ENCODE results near the gene RASGEF1B. TPM values are rescaled to one million over a fixed set of nuclear protein-coding genes. Genes with fewer than 3 reads are reported as not detected.

RASGEF1B gene
- total RNA-seq, 1 donor from 2014 or later: 2.3 TPM

DNA sequence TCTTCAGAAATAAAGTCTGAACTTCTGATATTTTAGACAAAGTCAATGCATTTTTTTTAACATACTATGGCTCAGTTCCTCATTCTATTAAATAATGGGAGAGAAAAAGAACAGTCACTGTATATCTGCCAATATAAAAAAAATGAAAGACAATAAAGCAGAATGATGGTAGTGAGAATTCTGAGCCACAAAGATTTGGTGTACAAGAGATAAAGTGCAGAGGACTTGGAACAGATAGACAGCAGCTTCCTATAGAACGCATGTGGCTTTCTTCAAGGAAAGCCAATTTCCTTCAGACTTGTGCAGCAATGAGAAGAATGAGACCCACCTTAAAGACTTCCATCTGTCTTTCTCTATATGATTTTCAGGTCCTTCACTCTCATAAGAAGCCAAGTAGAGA is 39.7 kb downstream of the RASGEF1B start:
- Mint-ChIP-seq H3K27me3 (ENCODE audit: low read depth) (no peaks in the 10 kb centered on the region), H3K9me3 (ENCODE audit: low read depth) (no peaks in the 10 kb centered on the region), H3K36me3 (ENCODE audit: low read depth) (peaks cover 10% of the 10 kb centered on the region), H3K4me1 (ENCODE audit: low read depth) (peaks cover 13% of the 10 kb centered on the region), H3K27ac (ENCODE audit: unreplicated experiment) (no peak overlapping the region), H3K4me3 (ENCODE audit: unreplicated experiment) (no peak overlapping the region)
- no peak for DNase-seq (ENCODE audit: low spot score)
- TF ChIP-seq CTCF (IDR thresholded peaks at IDR 0.05): no peak

- Mint-ChIP-seq H3K4me3 (ENCODE audit: unreplicated experiment) (no peak overlapping the region), H3K9me3 (ENCODE audit: low read depth) (no peaks in the 10 kb centered on the region), H3K36me3 (ENCODE audit: low read depth) (peaks cover 10% of the 10 kb centered on the region), H3K4me1 (ENCODE audit: low read depth) (peaks cover 21% of the 10 kb centered on the region), H3K27ac (ENCODE audit: unreplicated experiment) (no peak overlapping the region), H3K27me3 (ENCODE audit: low read depth) (no peaks in the 10 kb centered on the region)
- no peak for TF ChIP-seq CTCF (IDR thresholded peaks at IDR 0.05)
- no peak for DNase-seq (ENCODE audit: low spot score)
Measured at GRCh38 chr4:81429607-81430006, 42.1 kb downstream of the RASGEF1B start.

- Mint-ChIP-seq H3K27ac (ENCODE audit: unreplicated experiment) (no peak overlapping the region), H3K4me1 (ENCODE audit: low read depth) (peaks cover 27% of the 10 kb centered on the region), H3K27me3 (ENCODE audit: low read depth) (no peaks in the 10 kb centered on the region), H3K36me3 (ENCODE audit: low read depth) (peaks cover 9% of the 10 kb centered on the region), H3K9me3 (ENCODE audit: low read depth) (no peaks in the 10 kb centered on the region), H3K4me3 (ENCODE audit: unreplicated experiment) (no peak overlapping the region)
- no peak for TF ChIP-seq CTCF (IDR thresholded peaks at IDR 0.05)
- DNase-seq (ENCODE audit: low spot score): no peak
Measured at GRCh38 chr4:81429031-81429430, 42.7 kb downstream of the RASGEF1B start.

DNA sequence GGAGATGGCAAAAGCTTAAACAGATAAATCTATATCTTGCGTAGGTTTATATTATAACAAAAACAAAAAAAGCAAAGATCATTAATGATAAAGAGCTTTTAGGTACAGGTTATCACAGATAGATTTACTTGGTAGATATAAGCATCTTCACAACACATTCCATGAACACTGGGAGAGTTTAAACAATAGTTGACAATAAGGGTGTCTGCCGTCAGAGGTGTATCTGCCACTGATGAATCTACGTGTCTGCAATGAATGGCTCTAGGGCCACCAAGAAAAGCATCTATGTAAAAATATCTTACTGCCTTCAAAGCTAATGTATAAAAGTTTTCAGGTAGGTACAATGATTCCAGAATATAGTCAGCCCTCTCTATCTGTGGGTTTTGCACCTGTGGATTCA is 43.7 kb downstream of the RASGEF1B start:
- no peak overlapping the region for H3K4me3 Mint-ChIP-seq (ENCODE audit: unreplicated experiment)
- peaks cover 9% of the 10 kb centered on the region for H3K36me3 Mint-ChIP-seq (ENCODE audit: low read depth)
- H3K27me3 Mint-ChIP-seq (ENCODE audit: low read depth): no peaks in the 10 kb centered on the region
- no peak overlapping the region for H3K27ac Mint-ChIP-seq (ENCODE audit: unreplicated experiment)
- TF ChIP-seq CTCF (IDR thresholded peaks at IDR 0.05): no peak
- peaks cover 29% of the 10 kb centered on the region for H3K4me1 Mint-ChIP-seq (ENCODE audit: low read depth)
- no peaks in the 10 kb centered on the region for H3K9me3 Mint-ChIP-seq (ENCODE audit: low read depth)
- DNase-seq (ENCODE audit: low spot score): no peak

DNA sequence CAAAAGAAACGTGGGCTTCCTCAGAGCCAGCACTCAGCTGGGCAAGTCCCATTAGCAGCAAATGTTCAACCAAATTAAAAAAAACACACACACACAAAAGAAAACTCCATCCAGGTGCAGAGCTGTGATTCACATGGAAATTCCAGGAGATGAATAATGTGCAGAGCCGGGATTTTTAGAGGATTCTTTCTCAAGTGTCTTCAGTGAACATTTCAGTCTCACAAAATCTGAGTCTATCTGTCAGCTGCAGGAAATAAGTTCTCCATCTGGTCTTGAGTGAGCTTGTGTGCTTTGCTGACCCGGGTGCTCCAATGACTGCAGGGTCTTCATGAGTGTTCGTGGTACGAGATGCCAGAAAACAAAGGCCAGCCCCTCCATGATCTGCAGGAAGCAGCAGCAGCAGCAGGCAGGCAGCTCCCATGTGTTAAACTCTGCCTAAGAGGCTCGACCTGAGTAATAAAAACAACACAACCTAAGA is 44.3 kb downstream of the RASGEF1B start:
- H3K4me3 Mint-ChIP-seq (ENCODE audit: unreplicated experiment): no peak overlapping the region
- H3K9me3 Mint-ChIP-seq (ENCODE audit: low read depth): no peaks in the 10 kb centered on the region
- no peak overlapping the region for H3K27ac Mint-ChIP-seq (ENCODE audit: unreplicated experiment)
- H3K4me1 Mint-ChIP-seq (ENCODE audit: low read depth): peaks cover 29% of the 10 kb centered on the region
- no peaks in the 10 kb centered on the region for H3K27me3 Mint-ChIP-seq (ENCODE audit: low read depth)
- TF ChIP-seq CTCF (IDR thresholded peaks at IDR 0.05): no peak
- H3K36me3 Mint-ChIP-seq (ENCODE audit: low read depth): peaks cover 9% of the 10 kb centered on the region
- DNase-seq (ENCODE audit: low spot score): no peak

Measured in chondrocyte (in vitro differentiated cells).